ENCODE measurements around the gene FAM72C.
"Not testable (repeated sequence)": the region's sequence is repeated elsewhere in the genome, so short reads cannot be mapped to it uniquely, and the experiment has no call there.

Gene FAM72C

DNA sequence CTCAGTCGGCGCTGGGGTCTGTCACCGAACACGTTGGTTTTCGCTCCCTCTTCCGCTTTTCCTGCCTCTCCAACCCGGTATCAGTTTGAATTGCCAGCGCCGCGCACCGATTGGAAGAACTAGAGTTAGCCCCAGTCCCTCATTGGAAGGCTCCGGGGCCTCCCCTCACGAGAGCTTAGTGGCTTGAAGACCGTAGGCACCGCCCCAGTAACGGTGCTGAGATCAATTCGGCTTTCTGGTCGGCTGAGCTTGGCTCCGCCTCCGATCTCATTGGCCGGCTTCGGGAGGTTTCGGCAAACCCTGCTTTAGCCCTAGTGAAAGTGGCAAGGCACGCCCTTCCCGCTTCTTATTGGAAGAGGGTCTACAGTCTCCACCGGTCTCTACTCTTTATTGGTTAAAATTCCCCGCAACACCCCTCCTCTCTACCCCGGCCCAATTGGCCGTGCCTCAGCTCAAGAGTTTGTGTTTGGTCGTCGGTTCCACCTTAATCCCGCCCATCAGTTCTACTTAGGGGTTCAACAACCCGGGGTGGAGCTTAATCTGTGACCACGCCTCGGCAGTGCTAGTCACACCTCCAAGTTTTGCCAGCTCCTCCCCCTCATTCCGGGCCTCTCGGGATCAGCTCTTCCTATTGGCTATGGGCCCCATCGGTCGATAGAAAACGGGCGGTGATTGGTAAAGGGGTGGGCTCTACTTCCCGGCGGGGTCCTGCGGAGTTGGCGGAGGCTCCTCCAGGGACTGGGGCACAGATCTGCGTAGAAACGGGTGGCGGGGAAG is at the start of gene FAM72C:
Gene FAM72C, minus strand, starts transcription at position 63 of the 777 bp plus-strand sequence. CDS start 845 bp downstream, outside the sequence.
- not testable (repeated sequence) for DNase-seq (ENCODE audit: low read depth); H3K4me3 ChIP-seq (ENCODE audit: low read depth, low read length)

DNA sequence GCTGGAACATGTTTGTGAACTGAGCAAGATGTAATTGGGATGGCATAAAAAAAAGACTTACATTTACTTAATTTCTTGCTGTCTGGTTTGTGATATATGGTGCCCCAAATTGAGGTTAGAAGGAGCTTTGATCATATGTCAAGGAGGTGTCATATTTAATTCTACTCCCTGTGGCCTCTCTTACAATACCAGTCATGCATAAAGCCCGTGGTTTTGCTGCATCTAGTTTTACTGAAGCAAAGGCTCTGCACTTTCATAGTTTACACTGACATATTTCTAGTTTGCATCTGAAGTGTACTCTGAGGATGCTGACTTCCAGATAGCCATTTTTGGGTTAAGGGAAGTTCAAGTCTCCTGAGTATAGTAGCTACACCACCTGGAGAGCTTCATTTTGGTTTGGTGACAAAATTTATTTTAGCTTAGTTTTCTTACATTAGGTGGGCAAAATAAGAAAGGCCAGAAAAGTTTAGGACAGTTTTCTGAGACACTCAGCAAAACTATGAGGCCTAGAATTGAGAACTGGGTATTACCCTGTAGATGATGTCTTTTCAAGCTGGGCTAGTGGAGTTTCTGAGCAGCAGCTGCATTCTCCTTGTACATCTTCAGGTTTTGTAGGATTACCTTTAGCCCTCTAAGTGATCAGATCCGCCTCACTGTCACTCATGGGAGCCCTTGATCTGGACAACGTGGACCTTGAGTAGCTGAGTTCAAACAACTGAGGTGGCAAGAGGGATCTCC is 48.4 kb upstream of the FAM72C start:
- not testable (repeated sequence) for H3K4me3 ChIP-seq (ENCODE audit: low read depth, low read length); DNase-seq (ENCODE audit: low read depth)

DNA sequence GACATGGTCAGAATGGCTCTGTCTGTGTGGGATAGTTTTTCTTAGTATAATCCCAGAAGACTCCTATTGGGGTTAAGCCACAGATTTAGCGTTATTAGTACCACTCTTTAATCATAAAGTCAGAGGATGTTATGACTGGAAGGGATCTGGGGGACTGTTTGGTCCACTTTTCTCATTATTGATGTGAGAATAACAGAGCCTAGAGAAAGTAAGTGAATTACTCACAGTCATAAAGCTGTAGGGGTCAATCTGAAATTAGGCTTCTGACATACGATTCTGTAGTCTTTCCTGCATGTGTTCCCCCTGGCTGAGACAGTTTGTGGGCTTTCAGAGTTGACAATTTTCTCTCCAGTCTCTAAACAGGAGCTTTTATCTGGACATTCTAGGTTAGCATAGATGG is 47.3 kb upstream of the FAM72C start:
- H3K4me3 ChIP-seq (ENCODE audit: low read depth, low read length); DNase-seq (ENCODE audit: low read depth): not testable (repeated sequence)

DNA sequence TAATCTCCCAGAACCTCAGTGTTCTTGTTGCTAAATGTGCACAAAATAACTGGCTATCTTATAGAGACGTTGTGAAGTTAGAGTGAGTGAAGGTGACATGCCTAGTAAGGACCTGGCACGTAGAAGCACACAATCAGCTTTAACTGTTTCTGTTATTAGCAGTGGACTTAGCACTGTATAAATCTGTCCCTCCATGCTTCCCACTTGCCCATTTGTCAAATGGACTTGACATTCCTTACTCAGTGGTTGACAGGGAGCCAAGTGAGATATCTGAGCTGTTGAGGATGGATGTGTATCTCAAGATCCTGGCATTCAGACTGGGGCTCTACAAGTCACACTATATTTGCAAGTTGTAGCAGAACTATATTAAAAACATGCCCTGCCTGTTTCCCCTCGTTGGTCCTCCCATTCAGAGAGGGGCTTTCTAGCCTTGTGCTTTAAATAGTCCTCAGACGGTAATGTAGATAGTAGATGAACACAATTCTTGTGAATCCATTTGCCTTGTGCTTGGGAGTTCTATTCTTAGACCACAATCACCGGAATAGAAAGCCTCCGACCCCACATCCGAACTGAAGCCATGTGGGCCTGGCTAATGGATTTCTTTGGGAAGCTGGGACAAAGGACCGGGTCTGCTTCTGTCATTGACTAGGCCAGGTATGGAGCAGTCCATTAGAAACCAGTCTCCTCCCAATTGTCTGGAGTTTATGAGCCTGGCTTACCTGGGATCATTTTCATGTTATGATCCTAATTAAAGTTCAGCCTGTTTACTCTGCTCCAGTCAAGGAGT is 43.6 kb upstream of the FAM72C start:
- H3K4me3 ChIP-seq (ENCODE audit: low read depth, low read length); DNase-seq (ENCODE audit: low read depth): not testable (repeated sequence)

DNA sequence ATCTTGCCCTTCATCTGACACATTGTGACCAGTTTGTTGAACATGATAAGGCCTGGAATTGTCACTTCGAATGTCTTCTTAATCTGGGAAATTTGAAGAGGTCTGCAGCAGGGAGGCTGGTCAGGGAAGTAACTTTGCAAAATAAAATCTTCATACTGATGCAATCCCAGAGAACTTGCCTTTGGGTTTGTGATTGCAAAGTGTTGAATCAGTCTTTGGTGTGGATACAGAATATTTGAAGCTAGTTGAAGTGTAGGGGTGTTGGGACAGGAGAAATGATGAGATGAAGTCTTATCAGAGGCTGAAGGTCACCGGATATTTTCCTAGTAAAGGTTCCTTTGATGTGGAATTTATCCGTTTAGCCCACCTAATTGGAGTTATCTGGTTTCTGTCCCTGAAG is 42.7 kb upstream of the FAM72C start:
- DNase-seq (ENCODE audit: low read depth); H3K4me3 ChIP-seq (ENCODE audit: low read depth, low read length): not testable (repeated sequence)

DNA sequence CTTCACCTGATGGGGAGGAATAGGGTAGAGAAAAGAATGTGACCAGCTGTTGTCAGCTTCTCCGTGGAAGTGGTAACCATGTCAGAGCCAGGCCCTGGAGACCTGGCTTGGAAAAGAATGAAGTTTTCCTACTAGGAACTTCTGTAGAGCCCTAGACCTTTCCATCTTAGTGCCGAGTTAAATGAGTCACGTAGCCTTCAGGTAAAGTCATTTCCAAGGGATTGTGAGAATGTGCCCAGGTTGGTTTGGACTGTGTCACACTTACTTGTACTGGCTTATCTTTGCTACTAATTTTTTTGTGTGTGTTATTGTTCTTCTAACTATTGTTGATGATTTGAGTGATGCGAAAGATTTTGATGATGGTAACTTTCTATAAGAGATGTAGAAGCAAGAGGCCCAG is 42.3 kb upstream of the FAM72C start:
- DNase-seq (ENCODE audit: low read depth); H3K4me3 ChIP-seq (ENCODE audit: low read depth, low read length): not testable (repeated sequence)

DNA sequence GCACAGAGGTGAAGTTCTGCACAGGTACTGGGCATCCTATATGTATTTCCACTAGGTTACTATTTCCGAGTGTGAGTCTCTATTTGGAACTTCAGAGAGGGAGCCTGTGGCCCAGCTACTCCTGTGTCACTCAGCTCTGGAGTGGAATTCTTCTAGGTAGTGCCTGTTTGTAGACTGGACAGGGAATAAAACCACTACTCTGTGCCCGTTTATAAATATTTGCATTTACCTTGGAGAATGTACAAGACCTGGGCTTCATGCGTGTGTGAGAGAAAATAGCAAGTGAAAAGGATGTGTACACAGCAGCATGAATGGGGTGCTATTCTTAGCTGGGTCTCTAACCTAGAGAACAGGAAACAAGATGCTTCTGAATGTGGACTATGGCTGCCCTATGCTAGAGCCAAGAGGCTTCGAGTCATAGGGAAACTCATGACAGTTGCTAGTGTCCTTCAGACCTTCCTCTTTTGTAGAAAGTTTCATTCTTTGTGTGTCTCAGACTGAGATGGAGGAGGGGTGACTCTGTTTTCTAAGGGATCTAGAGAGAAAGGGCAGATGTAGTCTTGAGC is 40.5 kb upstream of the FAM72C start:
- H3K4me3 ChIP-seq (ENCODE audit: low read depth, low read length); DNase-seq (ENCODE audit: low read depth): not testable (repeated sequence)

DNA sequence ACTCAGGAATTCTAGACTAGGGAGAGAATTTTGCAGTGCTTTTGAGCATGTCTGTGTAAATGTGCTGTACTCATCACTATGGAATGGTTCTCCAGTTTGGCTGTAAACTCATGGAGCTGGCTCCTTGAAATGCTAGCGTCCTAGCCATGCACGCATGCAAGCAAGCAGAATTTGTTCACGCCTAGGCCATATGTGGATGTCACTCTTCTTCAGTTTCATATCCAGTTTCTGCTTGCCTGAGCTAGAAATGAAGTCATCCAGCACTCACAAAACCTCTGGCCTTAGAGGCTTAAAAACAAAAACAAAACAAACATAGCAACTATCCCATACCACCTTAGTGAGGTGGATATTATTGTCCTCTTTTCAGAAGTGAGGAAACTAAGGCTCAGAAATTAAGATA is 37.6 kb upstream of the FAM72C start:
- not testable (repeated sequence) for H3K4me3 ChIP-seq (ENCODE audit: low read depth, low read length)

DNA sequence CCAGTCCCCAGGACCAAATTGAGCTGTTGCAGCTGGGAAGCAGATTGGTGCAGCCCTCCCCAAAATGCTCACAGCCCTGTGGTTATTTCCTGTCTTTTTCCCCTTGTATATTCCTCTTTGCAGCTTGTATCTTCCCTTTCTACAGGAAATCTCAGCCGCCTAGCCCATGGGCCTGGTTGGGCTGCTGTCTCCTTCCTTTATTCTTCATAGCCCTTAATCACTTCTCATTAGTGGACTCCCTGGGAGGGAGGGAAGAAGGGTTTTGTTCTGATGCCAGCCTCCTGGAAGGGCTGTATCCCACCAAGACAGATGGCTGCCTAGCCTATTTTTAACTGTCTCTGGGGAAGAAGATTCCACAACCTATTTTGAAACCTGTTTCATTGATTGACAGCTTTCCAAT is 32.5 kb upstream of the FAM72C start:
- H3K4me3 ChIP-seq (ENCODE audit: low read depth, low read length); DNase-seq (ENCODE audit: low read depth): not testable (repeated sequence)

More for the DNA sequence above, 37.6 kb upstream of the FAM72C start:
- DNase-seq (ENCODE audit: low read depth), result not testable (repeated sequence)

DNA sequence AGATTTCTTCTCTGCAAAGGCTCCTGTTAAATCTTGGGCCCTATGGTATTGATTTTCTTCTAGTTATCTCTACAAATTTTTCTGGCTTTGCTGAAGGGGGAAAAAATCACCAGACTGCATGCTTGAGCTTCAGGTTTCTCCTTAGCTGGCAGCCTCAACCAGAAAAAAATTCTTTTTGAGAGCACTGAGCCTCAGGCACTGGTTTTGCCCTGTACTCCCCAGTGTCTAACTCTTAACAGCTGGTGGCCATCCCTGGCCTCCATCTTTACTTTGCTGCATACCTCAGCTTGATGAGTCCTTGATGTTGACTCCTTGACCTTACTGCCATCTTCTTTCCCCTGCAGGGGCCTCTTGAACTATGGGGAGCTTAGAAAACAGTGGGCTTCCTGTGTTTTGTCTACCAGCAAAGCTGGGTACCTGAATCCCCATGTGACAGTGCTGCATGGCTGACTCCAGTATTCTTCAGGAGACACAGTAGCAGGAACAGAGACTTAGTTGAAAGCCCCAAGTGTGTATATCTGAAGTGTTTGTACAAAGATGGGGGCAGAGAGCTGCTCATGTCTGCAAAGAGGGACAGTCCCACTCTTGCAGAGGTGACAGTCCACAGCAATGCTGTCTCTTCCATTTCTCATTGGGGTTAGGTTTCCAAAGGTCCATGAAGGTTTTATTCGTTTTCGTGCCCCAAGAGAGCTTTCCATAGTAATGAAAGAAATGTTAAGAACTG is 31.7 kb upstream of the FAM72C start:
- H3K4me3 ChIP-seq (ENCODE audit: low read depth, low read length); DNase-seq (ENCODE audit: low read depth): not testable (repeated sequence)

DNA sequence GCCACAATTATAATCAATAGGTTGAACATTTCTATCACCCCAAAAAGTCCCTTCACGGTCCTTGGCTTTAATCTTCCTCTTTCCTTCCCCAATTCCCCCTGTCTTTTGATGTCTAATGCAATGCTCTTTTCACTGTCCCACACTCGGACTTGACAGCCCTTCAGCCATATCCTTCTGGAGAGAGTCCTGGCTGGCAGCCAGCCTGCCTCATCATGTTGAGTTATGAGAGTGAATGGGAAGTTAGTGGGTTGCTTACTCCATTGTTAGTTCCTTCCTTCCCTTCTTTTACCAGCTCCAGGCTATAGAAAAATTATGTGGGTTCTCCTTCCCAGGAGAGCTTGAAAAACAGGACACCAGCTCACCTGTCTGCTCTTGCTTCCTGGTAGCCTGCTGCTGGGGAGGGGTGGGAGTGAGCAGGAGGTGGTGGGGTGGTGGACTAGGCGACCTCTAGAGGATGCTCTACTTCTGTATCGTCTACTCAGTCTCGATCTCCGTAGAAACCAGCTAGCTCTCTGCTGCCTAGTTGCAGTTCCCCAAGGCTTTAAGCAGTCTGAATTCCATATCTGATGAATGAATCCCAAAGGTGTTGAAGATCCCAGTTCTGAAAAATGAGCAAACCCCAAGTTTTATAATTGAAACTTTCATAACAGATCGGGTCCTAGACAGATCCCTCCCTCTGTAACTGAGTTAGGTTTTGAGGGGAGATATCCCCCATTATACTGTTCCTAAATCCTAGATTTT is 30.5 kb upstream of the FAM72C start:
- not testable (repeated sequence) for H3K4me3 ChIP-seq (ENCODE audit: low read depth, low read length)
- DNase-seq (ENCODE audit: low read depth), result peak; percentile 2

DNA sequence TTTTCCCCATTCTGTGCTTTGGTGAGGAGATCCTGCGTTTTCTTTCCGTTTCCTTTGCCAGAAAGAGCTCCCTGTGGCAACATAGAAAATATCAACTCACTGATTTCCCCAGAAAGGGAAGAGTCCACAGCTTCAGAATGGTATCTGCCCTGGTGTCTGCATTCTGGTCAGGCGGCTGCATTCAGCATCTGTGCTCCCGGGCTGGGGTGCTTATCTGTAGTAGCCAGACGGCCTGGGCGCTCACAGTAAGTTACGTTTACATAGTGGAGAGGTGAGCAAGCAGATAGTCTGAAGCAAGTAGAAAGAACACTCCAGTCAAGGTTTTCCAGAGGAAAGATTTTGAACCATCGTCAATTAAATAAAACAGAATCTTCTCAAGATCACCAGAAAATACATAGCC is 29.3 kb upstream of the FAM72C start:
- H3K4me3 ChIP-seq (ENCODE audit: low read depth, low read length); DNase-seq (ENCODE audit: low read depth): not testable (repeated sequence)

DNA sequence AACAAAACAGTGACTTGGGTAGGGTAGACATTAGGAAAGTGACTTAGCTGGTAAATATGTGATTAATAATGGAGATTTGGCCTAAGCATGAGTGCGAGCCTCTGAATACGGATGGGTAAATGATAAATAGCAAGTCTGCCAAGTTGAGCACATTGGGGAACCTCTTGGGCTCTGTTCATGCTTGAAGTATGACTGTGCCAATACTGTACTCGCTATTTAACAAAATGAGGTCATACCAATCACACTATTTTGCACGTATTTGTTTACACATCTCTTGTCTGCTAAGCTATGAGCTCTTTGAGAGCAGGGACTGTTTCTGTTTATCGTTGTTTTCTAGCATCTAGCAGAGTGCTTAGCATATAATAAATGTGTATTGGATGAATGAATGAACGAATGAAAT is 24.2 kb upstream of the FAM72C start:
- H3K4me3 ChIP-seq (ENCODE audit: low read depth, low read length); DNase-seq (ENCODE audit: low read depth): not testable (repeated sequence)

DNA sequence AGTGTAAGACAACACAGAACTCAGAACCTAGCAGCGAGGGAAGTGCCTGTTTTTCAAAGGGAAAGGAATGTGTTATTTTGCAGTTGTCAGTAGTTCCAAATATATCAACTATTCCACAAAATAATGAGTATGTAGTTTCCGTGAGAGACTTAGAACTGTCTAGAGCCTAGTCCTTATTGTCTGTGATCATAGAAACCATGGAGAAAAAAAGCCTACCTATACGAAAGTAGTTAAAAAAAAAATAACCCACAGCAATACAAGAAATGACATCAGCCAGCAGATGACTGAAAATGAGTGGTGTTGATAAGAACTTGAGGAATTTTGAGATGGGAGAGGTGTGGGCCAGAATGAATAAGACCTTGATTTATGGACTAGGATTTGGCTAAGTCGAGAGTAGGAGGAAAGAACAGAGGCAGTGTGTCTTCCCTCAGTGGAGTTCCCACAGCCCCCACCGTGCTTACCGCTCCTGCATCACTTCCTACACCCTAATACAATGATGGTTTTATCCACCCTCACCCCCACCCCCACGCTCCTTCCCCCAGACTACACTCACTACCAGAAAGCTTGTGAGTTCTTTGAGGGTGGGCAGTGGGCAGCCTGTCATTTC is 21.6 kb upstream of the FAM72C start:
- not testable (repeated sequence) for H3K4me3 ChIP-seq (ENCODE audit: low read depth, low read length); DNase-seq (ENCODE audit: low read depth)

DNA sequence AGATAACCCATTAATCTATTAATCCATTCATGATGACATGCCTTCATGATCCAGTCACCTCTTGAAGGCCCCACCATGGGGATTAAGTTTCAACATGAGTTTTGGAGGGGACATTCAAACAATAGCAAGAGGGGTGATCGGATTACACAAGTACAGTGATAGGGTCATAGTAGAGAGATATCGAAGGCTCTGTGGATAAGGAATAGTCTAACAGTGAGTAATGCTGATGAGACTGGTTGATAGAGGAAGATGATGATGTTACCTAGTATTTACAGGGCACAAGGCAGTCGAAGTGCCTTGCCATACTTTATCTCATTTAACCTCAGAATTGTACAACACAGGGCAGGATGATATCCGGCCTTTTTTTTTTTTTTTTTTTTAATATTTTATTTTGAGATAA is 18.9 kb upstream of the FAM72C start:
- not testable (repeated sequence) for H3K4me3 ChIP-seq (ENCODE audit: low read depth, low read length); DNase-seq (ENCODE audit: low read depth)

DNA sequence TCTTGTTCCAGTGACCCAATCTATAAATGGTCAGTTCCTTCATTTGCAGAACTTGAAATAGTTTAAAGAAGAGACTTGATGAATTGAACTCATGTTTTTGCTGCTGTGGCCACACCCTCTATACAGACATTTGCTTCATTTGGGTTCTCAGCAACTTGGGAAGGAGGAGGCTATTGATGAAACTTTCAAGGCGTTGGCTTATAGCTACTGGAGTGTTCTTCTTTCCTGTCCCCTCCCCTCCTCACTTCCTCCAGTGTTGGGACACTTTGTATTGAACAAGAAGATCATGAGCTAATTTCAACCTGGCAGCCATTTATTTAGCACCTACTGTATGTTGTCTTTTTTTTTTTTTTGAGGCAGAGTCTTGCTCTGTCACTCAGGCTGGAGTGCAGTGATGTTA is 17.9 kb upstream of the FAM72C start:
- DNase-seq (ENCODE audit: low read depth); H3K4me3 ChIP-seq (ENCODE audit: low read depth, low read length): not testable (repeated sequence)

DNA sequence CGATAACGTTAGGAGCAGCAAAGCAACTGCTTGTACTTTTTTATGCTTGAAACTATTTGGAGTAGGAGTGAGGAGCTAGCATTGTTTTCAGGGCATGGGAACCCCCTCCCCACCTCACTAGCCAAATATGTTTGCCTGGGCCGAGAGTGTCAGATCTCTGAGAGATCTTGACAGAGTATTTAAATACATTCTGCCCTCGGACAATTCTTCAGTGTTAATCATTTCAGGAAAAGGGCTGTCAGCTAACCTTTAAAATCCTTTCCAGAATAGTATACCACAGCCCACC is 17.6 kb upstream of the FAM72C start:
- not testable (repeated sequence) for H3K4me3 ChIP-seq (ENCODE audit: low read depth, low read length); DNase-seq (ENCODE audit: low read depth)

All from GM12865 (cell line).